NCI-H128 (cell line): Measurements from ENCODE around the gene CBX5.
"Not testable (repeated sequence)": the region's sequence is repeated elsewhere in the genome, so short reads cannot be mapped to it uniquely, and the experiment has no call there.

Source experiments
- DNase-seq: peaks from one replicate; lab custom pipeline; 2025; ENCODE audit not compliant: unreplicated experiment; lab: John Stamatoyannopoulos, UW

Gene CBX5

DNA sequence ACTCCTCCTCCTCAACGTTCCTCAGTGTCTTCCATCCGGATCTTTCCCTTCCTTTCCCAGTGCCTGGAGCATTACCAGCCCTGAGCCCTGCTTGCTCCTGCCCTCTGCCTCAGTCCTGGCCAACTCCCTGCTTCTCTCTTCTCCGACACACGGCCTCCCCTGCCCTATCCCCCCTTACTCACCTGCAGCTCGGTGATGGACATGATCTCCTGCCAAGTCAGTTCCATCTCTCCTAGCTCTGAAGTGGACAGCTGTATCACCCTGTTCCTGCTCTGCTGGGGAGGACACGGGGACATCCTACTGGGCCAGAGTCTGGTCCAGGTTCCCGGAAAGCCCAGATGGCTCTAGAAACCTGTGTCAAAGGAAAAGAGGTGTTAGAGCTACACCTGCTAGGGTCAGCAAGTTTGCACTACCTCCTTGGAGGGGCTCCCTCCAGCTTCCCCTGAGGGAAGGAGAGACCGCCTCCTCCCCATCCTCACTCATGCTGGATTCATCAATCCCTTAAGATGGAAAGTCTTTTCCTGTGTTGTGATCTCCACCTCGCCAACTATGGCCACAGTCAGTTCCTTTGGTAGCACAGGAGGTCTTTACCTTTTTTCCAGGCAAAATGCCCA lies 15.1 kb upstream of the CBX5 start:
- no peak for DNase-seq

DNA sequence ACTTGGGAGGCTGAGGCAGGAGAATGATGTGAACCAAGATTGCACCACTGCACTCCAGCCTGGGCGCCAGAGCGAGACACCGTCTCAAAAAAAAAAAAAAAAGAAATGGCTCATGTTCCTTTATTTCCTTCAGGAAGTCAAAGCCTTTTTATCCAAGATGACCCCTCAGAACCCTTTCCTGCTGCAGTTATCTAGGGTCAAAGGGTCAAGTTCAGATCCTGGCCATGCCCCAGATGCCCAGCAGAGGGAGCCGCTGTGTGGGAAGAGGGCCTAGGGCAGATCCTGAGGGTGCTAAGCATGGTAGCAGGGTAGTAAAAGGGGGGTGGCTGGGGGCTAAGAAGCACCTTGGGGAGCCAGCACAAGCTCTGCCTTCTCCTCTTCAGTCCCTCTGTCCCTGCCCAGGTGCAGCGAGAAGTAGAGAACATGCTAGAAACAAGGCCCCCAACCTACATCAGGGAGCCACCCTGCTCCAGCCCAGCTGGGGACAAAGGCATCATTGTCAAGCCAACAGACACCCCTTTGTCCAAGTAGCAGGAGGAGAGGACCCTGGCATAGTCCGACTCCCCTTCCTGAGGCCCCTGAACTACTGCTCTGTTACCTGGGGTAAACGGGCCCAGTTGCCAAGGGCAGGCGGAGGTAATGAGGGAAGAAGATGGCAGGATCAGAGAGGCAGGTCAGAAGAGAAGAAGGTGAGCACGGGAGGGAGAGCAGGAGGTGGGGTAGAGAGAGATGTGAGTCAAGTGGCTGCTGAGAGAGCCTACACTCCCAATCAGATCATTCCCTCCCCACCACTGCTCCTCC lies 14.4 kb upstream of the CBX5 start:
- peak; percentile 15 for DNase-seq

DNA sequence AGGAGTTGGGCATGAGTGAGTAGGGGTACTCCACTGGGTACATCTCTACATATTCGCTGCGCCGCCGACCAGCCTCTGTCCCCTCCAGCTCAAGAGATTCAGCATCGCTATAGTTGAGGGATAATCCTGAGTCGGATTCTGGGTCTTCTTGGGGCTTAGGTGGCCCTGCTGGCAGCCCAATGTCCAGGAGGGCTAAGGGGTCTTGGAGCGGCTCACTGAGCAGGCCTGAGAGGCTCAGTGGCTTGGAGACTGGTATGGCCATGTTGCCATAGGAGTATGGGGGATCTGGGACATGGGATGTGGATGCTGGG lies 13.0 kb upstream of the CBX5 start:
- no peak for DNase-seq

DNA sequence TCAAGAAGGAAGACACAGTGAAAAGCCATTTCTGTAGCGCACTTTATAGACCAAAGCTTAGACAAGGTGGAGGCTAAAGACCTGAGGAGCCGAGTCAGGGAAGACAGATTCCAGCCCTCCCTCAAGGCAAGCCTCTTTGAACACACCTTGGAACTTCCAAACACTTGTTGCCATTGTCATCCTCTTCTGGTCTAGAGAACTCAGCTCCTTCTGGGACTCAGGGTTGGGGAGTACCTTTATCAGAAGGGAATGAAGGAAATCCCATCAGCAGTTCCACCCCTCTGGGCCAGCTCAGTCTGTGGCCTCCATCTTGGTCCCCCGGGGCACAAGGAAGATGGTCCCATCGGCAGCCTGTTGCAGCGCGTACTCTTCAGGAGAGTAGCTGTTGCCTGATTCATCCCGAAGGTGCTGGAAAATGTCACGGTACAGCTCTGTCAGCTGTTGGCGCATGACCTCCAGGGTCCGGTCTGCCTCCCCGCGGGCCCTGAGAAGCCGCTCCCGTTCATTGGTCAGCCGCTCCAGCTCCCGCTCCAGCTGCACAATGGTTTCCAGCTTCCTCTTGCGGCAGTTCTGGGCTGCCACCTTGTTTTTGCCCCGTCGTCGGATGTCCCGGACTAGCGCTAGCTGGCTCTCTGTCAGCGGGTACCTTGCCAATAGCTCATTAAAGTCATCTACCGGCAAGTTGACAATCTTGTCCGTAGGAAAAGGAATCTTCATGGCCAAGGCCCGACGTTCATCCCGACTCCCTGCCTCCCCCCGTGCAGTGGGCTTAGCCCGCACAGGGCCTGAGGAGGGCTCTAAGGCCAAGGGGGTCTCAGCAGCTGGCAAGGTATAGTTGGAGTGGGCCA lies 12.4 kb upstream of the CBX5 start:
- DNase-seq = no peak

DNA sequence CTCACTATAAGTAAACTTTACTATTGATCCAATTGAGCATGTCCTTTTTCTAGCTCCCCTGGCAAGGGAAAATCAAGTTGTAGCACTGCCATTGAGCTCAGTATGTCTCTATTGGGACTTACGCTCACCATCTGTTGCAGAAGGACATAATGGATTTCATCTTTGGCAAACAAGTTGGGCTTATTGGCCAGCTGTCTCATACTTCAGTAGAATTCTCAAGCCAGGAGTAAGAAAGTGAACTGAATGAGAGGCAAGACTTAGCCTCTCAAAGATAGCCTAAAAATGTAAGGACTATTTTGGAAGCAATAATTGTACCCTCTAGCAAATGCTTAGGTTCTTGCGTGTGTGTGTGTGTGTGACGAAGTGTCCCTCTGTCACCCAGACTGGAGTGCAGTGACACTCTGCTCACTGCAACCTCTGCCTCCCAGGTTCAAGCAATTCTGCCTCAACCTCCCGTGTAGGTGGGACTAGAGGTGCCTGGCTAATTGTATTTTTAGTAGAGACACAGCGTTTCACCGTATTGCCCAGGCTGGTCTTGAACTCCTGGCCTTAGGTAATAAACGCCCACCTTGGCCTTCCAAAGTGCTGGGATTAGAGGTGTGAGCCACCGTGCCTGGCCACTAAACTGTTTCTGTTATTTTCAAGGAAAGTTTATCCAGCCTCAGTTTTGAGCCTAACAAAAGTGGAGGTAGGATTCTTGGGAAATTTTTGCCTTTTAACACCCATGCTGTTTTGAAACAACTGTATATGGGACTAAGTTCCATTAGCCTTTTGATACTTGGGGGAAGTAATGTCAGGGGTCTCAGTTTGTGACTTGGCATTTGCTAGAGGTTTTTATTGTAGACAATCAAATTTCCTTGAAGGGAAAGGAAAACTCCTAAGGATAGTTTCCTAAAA lies 7.6 kb upstream of the CBX5 start:
- no peak for DNase-seq

DNA sequence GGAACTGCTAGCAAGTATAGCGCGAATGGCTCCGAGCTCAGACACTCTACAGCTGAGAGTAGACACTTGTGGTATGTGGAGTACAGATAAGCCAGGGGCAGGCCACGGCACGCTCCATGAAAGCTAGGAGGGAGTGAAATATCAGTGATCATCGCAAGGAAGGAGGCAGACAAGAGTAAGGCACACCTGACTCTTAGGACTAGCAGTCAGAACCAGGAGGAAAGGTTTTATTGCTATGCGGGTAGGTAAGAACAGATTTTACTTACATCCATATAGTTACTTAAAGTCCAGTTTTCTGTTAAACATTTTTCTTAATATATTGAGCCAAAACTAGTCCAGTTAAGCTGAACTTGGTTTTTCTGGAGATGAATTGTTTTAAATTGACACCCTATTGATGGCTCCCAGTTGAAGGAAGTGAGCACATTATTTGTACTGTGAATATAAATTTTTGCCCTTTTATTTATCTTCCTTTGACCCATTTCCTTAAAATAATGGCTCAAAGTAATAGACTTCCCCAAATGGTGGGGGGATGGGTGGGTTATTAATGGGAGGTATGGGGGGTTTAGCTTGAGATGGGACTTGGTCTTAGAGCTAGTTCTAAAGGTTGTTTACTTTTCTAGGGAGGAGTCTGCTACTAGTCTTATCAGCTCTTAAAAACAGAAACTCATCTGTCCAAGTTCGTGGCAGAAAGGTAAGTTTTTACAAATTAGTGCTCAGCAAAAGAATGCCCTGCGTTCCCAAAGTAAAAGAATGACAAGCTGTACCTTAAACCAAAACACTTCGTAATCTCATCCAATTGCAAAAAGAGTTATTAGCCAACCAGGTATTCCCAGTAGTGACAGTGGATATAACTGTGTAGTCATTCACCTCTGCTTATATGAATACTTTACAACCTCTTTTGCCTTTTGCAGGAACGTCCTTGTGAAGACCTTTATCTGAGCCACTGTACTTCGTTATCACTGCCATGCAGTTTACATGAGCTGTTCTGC lies 6.4 kb upstream of the CBX5 start:
- DNase-seq = no peak

DNA sequence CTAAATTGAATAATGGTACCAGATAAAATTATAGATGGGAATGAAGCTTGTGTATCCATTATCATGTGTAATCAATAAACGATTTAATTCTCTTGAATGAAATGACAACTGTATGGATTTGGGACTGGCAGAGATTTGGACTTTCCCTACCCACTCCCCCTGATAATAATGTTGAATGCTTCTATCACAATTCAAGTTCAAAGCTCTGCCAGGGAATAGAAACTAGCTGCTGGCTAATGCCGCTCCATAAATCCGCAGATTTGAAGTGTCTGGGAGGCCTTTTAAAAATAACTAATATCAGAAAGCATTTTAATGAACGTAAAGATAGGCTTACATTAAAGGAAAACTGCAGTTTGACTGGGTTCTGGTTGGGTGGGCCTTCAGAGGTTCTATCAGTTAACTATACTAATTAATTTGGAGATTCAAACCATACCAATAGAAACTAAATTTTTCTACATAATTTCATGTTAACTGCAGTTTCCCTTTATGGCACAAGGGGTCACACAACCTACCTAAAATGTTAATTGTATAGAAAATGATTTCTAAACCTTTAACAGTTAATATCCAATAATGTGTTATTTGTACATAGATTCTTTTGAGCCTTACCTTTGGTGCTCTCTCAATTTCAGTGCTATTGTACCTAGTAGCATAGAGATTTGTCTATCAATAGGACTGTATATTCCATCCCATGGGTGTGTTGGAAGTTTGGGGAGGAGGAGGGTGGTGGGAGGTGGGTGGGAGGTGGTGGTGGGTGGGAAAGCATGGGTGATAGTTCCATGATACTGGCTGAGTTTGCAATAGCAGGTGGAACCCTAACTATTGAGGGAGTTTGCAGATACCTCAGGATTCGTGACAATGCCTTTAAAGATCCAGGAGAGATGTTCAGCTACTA lies 5.5 kb upstream of the CBX5 start:
- no peak for DNase-seq

DNA sequence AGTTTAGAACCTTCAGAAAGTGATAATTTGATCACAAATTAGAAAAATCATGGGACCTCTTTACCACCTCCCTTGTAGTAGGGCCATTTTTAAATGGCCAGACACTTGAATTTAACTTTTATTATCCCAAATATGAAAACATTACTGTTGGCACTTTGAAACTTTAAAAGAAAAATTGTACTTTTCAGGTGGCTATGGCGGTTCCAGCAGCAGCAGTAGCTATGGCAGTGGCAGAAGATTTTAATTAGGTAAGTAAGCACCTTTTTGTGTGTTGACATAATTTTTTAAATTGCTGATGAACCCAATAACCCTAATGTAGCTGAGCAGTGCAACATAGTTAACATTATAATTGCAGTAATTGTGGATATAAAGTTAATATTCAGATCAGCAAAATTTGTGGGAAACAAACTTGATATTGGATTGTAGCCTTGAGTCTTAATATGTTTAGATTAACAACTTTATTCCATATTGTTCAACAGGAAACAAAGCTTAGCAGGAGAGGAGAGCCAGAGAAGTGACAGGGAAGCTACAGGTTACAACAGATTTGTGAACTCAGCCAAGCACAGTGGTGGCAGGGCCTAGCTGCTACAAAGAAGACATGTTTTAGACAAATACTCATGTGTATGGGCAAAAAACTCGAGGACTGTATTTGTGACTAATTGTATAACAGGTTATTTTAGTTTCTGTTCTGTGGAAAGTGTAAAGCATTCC lies 4.3 kb upstream of the CBX5 start:
- not testable (repeated sequence) for DNase-seq

DNA sequence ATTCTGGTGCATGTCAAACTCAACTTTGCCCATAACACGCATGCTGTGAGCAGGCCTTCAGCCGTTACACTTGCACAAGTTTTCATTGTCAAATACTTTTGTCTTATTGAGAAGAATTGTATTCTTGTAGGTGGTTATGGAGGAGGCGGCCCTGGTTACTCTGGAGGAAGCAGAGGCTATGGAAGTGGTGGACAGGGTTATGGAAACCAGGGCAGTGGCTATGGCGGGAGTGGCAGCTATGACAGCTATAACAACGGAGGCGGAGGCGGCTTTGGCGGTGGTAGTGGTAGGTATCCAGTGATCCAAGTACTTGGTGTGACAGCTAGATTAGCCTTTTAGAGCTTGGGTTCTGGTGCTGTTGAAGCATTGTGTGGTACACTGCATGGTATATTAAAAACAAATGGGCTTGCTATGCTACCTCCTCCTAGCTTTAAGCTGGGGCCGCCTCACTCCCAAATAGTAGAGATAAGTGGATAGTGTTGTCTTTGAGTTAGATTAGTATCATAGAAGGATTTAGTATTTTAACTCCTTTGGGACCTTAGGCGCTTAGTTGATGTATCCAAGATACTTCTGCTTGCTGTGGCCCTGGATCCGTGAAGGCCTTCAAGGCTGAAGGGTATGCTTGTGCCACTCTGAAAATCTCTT lies 3.1 kb upstream of the CBX5 start:
- DNase-seq = no peak

DNA sequence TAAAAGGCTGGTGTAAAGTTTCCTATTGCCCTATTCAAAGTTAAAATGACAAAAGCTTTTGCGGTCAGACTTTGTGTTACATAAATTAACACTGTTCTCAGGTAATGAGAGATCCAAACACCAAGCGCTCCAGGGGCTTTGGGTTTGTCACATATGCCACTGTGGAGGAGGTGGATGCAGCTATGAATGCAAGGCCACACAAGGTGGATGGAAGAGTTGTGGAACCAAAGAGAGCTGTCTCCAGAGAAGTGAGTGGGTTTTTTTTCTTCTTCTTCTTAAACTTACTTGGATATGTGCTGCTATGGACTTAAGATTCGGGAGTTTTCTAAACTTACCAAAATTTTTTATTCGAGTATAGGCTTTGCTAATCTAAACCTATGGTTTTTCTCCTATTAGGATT lies 1.8 kb upstream of the CBX5 start:
- not testable (repeated sequence) for DNase-seq

DNA sequence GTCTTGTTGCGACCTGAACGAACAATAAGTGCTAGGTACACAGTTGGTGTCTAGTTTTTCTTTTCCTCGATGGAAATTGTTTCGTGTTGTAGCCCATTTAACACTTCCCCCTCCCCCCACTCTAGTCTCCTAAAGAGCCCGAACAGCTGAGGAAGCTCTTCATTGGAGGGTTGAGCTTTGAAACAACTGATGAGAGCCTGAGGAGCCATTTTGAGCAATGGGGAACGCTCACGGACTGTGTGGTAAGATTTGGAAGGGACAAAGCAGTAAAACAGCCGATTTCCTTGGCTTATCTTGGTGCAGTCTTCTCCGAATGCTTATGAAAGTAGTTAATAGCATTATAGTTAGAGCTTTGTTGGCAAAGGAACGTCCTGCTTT lies 1.3 kb upstream of the CBX5 start:
- not testable (repeated sequence) for DNase-seq

DNA sequence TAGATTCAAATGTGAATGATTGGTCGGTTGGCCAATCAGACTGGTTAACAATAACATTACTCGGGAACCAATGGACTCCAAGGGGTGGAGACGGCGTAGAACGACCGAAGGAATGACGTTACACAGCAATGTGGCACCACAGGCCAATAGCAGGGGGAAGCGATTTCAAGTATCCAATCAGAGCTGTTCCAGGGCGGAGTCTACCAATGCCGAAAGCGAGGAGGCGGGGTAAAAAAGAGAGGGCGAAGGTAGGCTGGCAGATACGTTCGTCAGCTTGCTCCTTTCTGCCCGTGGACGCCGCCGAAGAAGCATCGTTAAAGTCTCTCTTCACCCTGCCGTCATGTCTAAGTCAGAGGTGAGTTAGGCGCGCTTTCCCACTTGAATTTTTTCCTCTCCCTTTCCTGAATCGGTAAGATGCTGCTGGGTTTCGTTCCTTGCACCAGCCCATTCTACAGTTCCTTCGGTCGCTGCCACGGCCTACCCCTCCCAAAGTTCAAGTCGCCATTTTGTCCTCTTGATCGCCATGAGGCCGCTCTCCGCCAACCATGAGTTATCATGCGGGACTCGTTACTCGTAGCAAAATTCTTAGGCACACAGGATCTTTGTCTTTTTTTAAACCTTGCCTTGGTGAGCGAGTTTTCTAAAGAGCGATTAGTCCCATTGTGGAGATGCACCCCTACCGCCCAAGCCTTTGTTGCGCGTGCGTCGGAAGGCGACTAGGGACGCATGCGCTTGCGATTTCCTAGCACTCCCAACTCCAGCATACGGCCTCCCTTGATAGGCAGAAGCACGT lies 742 bp upstream of the CBX5 start, which contains the start of gene HNRNPA1:
Gene HNRNPA1 (plus strand): TSS at position 259 of the 793 bp plus-strand sequence. CDS start 82 bp downstream, at position 341.
- DNase-seq = peak; percentile 98

DNA sequence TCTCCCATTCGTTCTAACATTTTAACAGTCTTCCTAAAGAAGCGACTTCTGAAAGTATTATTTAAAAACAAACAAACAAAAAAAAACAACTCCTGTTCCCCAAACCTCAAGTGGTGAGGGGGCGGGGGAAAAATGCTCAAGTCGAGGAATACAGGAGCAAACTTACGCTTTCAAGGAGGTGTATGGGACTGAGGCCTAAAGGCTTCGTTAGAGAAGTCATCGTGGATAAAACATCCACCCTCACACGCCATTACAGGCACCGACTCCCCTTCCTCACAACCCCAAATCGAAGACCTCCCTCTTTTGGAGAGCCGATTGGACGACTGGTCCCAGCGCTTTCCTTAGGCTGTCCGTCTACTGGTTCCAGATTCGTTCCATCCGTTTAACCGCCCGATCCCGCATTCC lies 693 bp downstream of the CBX5 start:
- DNase-seq = no peak

DNA sequence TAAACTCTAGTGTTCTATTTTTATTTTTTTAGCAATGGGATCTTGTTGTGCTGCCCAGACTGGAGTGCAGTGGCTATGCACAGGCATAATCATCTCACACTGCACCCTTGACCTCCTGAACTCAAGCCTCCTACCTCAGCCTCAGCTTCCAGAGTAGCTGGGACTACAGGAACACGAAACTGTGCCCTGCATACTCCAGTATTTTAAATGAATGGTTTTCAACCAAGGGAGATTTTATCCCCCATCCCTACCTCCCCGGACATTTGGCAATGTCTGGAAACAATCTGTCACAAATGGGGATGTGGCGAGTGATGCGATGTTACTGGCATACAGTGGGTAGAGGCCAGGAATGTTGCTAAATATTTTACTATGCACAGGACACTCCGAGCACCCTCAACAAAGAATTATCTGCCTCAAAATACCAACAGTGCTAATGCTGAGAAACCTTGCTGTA lies 2.1 kb downstream of the CBX5 start:
- no peak for DNase-seq

DNA sequence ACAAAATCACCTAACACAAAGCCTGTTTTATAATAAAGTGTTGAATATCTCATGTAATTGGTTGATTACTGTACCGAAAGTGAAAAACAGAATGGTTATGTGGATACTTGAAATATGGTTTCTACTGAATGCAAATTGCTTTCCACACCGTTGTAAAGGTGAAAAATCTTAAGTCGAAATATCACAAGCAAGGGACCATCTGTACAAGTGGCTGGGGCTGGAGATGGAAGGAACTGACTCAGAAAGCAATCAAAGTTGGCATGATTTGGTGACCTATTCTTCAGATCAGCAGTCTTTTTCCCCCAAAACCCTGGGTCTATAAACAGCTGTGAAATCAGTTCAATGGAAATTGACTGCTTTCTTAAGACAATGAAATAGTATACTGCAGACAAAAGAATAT lies 3.6 kb downstream of the CBX5 start:
- no peak for DNase-seq

DNA sequence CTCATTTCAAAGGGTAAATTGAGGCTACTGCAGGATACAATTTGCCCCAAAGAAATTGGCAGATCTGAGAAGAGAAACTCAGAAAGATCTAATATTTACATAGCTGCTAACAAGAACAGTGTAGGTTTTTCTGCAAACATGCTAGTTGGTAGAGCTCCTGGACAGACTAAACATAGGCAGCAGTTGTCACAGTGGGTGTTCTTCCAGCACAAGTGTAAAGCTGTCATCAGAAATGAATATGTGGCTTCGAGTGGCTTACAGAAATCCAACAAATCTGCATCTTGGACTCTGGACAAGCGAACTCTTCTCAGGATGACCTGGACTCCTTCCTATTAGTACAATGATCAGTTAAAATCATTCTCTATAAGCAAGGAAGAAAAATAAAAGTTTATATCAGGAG lies 5.9 kb downstream of the CBX5 start:
- DNase-seq = no peak

DNA sequence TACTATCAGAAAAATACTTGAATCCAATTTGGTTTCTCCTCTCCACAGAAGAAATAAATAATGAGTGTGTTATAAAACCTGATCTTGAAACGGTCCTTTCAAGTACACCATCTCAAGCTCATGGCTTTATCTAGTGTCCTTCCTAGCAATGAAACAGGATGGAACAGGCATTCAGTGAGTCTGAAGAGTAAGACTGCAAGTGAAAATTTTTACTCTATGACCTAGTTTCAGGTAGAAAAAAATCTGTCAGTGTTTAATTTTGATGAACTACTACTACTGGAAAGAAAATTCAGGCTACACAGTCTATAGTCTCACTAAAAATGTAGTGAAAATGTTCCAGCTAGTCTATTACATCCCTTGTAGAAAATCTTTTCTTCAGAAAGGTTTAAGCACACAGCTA lies 7.7 kb downstream of the CBX5 start:
- no peak for DNase-seq
